GM23338 (cell line): ENCODE measurements around the gene SMG9.

Source experiments
- CREB1 ChIP-seq: fragments of 250-450 bp; sonication (Bioruptor Pico); IDR thresholded peaks from 2 replicates; pipeline ENCODE4 v1.5.0; 2020; ENCODE audit warnings: low read depth, mild to moderate bottlenecking, moderate library complexity
- EZH2 ChIP-seq: fragments of 200-600 bp; sonication (generic); IDR thresholded peaks from one replicate; pipeline ENCODE4 v1.8.0; 2017; ENCODE audit warnings: antibody characterized with exemption, mild to moderate bottlenecking, low read depth; ENCODE audit not compliant: unreplicated experiment
- EZH2phosphoT487 ChIP-seq: fragments of 200-600 bp; sonication (generic); IDR thresholded peaks from one replicate; pipeline ENCODE4 v1.8.1; 2018; ENCODE audit warnings: antibody characterized with exemption; ENCODE audit not compliant: unreplicated experiment
- JUNB ChIP-seq: IDR thresholded peaks from one replicate; pipeline ENCODE4 v1.6.1; 2016; ENCODE audit warnings: antibody characterized with exemption; ENCODE audit not compliant: unreplicated experiment
- TF ChIP-seq, protein P1 (sequence below), 2 experiments: fragments of 200-600 bp in 1 of 2; sonication (generic) in 1 of 2; conservative IDR thresholded peaks; 2 replicates each; pipeline versions ENCODE4 v1.5.1 to v1.6.1; 2016 to 2017; ENCODE audit warnings: antibody characterized with exemption in 2 of 2, low read depth in 2 of 2, mild to moderate bottlenecking in 2 of 2, moderate library complexity in 1 of 2
- TF ChIP-seq, protein P2 (sequence below): IDR thresholded peaks from one replicate; pipeline ENCODE4 v1.6.1; 2018; ENCODE audit warnings: antibody characterized with exemption; ENCODE audit not compliant: unreplicated experiment

DNA sequence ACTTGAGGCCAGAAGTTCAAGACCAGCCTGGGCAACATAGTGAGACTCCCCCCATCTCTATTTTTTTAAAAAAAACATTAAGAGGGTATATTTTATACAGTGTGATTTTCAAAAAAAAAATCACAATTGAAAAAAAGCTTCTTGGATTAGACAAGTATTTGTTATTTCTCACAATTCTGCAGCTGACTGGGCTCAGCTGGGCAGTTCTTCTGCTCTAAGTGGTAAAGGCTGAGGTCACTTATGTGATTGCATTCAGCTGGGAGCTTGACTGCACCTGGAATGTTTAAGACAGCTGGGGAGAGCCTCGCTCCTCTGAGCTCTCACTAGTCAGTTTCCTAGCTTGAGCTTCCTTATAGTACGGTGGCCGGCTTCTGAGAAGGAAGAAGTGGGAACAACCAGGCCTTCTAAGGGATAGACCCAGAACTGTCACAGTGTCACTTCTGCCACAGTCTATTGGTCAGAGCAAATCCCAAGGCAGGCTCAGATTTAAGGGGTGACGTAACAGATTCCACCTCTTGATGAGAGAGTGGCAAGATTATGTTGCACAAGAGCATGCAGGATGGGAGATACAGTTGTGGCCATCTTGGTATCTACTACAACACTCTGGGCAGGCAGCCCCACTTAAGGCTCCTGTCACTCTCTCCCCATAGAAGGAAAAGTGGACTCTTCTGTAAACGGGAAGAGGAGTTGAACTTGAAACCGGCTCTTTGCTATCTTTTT lies 58.6 kb downstream of the SMG9 start:
- TF ChIP-seq, protein P1, sequence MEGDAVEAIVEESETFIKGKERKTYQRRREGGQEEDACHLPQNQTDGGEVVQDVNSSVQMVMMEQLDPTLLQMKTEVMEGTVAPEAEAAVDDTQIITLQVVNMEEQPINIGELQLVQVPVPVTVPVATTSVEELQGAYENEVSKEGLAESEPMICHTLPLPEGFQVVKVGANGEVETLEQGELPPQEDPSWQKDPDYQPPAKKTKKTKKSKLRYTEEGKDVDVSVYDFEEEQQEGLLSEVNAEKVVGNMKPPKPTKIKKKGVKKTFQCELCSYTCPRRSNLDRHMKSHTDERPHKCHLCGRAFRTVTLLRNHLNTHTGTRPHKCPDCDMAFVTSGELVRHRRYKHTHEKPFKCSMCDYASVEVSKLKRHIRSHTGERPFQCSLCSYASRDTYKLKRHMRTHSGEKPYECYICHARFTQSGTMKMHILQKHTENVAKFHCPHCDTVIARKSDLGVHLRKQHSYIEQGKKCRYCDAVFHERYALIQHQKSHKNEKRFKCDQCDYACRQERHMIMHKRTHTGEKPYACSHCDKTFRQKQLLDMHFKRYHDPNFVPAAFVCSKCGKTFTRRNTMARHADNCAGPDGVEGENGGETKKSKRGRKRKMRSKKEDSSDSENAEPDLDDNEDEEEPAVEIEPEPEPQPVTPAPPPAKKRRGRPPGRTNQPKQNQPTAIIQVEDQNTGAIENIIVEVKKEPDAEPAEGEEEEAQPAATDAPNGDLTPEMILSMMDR (conservative IDR thresholded peaks at IDR 0.05; ENCODE audit: low read depth in 2 of 2): no peak
- TF ChIP-seq EZH2: no peak
- TF ChIP-seq, protein P2, sequence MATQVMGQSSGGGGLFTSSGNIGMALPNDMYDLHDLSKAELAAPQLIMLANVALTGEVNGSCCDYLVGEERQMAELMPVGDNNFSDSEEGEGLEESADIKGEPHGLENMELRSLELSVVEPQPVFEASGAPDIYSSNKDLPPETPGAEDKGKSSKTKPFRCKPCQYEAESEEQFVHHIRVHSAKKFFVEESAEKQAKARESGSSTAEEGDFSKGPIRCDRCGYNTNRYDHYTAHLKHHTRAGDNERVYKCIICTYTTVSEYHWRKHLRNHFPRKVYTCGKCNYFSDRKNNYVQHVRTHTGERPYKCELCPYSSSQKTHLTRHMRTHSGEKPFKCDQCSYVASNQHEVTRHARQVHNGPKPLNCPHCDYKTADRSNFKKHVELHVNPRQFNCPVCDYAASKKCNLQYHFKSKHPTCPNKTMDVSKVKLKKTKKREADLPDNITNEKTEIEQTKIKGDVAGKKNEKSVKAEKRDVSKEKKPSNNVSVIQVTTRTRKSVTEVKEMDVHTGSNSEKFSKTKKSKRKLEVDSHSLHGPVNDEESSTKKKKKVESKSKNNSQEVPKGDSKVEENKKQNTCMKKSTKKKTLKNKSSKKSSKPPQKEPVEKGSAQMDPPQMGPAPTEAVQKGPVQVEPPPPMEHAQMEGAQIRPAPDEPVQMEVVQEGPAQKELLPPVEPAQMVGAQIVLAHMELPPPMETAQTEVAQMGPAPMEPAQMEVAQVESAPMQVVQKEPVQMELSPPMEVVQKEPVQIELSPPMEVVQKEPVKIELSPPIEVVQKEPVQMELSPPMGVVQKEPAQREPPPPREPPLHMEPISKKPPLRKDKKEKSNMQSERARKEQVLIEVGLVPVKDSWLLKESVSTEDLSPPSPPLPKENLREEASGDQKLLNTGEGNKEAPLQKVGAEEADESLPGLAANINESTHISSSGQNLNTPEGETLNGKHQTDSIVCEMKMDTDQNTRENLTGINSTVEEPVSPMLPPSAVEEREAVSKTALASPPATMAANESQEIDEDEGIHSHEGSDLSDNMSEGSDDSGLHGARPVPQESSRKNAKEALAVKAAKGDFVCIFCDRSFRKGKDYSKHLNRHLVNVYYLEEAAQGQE: no peak
- TF ChIP-seq EZH2phosphoT487: no peak
- TF ChIP-seq JUNB: no peak
- no peak for TF ChIP-seq CREB1 (CRISPR knock-in tag)
